Measurements from ENCODE around the gene ZNF714. TPM values are rescaled to one million over a fixed set of nuclear protein-coding genes. Genes with fewer than 3 reads are reported as not detected.
A peak's percentile ranks its signal among the peaks of the same experiment; 100 is the strongest.

The ZNF714 gene
- total RNA-seq: 1.5 and 7.3 TPM in 2 replicates

GRCh38 chr19:21082011-21082975, at the start of gene ZNF714:
Gene ZNF714 (plus strand): TSS chr19:21082203. CDS start chr19:21098269, 16,066 bp downstream.

GRCh38 chr19:21141787-21142464, 59.9 kb downstream of the ZNF714 start, which contains the start of gene ZNF431:
Gene ZNF431 (plus strand): TSS chr19:21142040. CDS start chr19:21142184, 144 bp downstream.

Small RNAs within 50 kb of the gene (small RNA-seq; reads per million reads assigned to genes)
- 0.81 reads per million, percentile 36 among the genes with 10 or more reads in this experiment for gene RNA5SP469 (ENCODE audit: low replicate concordance)

Other genes with a start within 250 kb of the ZNF714 start
- 1.3 and 13.5 TPM in 2 replicates for gene ZNF85, start 159.0 kb upstream of the ZNF714 start, total RNA-seq
- 3.1 and 11.7 TPM in 2 replicates for gene ZNF430, start 61.5 kb upstream of the ZNF714 start, total RNA-seq
- 2.4 and 5.2 TPM in 2 replicates for gene ZNF431, start 59.8 kb downstream of the ZNF714 start, total RNA-seq
- gene ZNF708, start 247.2 kb downstream of the ZNF714 start, total RNA-seq: 3.3 and 4.0 TPM in 2 replicates